RWPE2 (cell line): ENCODE results near the gene CACNB2.

ENCODE experiments used
- ATAC-seq: fragments of 200-7000 bp; cut with Tn5 transposase; 3 replicates; pipeline ENCODE4 v1.9.1; 2021; ENCODE audit warnings: low read depth
- DNase-seq: peaks from one replicate; pipeline ENCODE4 v3.0.0-alpha.2; 2020; ENCODE audit warnings: low spot score
- H3K27ac ChIP-seq: fragments of 450-650 bp; 2 replicates; pipeline ENCODE4 v1.5.1; 2017; ENCODE audit warnings: mild to moderate bottlenecking; ENCODE audit not compliant: poor library complexity, severe bottlenecking
- H3K27me3 ChIP-seq: fragments of 250-450 bp; sonication (Bioruptor Pico); 2 replicates; pipeline ENCODE4 v1.5.1; 2021; ENCODE audit warnings: mild to moderate bottlenecking, moderate library complexity; ENCODE audit not compliant: insufficient read depth, poor library complexity, severe bottlenecking
- H3K36me3 ChIP-seq: fragments of 250-450 bp; sonication (Bioruptor Pico); 2 replicates; pipeline ENCODE4 v1.5.1; 2020; ENCODE audit warnings: low read depth, mild to moderate bottlenecking, moderate library complexity
- H3K4me1 ChIP-seq: fragments of 250-450 bp; sonication (Bioruptor Pico); 2 replicates; pipeline ENCODE4 v1.5.1; 2021; ENCODE audit warnings: mild to moderate bottlenecking, moderate library complexity; ENCODE audit not compliant: insufficient read depth, poor library complexity, severe bottlenecking
- H3K4me3 ChIP-seq: fragments of 250-450 bp; sonication (Bioruptor Pico); 2 replicates; pipeline ENCODE4 v1.5.1; 2021; ENCODE audit warnings: mild to moderate bottlenecking, moderate library complexity; ENCODE audit not compliant: severe bottlenecking
- H3K9me3 ChIP-seq: fragments of 250-450 bp; sonication (Bioruptor Pico); 2 replicates; pipeline ENCODE4 v1.5.1; 2021; ENCODE audit warnings: mild to moderate bottlenecking, moderate library complexity; ENCODE audit not compliant: severe bottlenecking
- CTCF ChIP-seq: fragments of 450-650 bp; IDR thresholded peaks from one replicate; pipeline ENCODE4 v1.5.1; 2017; ENCODE audit warnings: mild to moderate bottlenecking, moderate library complexity; ENCODE audit not compliant: poor library complexity, severe bottlenecking

CACNB2 gene

GRCh38 chr10:18556522-18557147 lies 416.4 kb downstream of the CACNB2 start:
- DNase-seq (no peak), ATAC-seq (no peak)
- Histone ChIP-seq H3K4me1 (no peaks in the 10 kb centered on the region), H3K4me3 (no peak overlapping the region), H3K36me3 (no peaks in the 10 kb centered on the region), H3K9me3 (no peaks in the 10 kb centered on the region), H3K27me3 (no peaks in the 10 kb centered on the region), H3K27ac (no peak overlapping the region)
- no peak for TF ChIP-seq CTCF

GRCh38 chr10:18557960-18558359 lies 417.7 kb downstream of the CACNB2 start:
- Histone ChIP-seq H3K9me3 (no peaks in the 10 kb centered on the region), H3K4me3 (no peak overlapping the region), H3K27me3 (no peaks in the 10 kb centered on the region), H3K4me1 (no peaks in the 10 kb centered on the region), H3K27ac (no peak overlapping the region), H3K36me3 (no peaks in the 10 kb centered on the region)
- no peak for TF ChIP-seq CTCF
- DNase-seq (no peak), ATAC-seq (no peak)

GRCh38 chr10:18561861-18562551 lies 421.8 kb downstream of the CACNB2 start:
- Histone ChIP-seq H3K27me3 (no peaks in the 10 kb centered on the region), H3K27ac (no peak overlapping the region), H3K4me3 (no peak overlapping the region), H3K36me3 (no peaks in the 10 kb centered on the region), H3K4me1 (no peaks in the 10 kb centered on the region), H3K9me3 (no peaks in the 10 kb centered on the region)
- no peak for ATAC-seq
- no peak for TF ChIP-seq CTCF
- no peak for DNase-seq

- no peak for DNase-seq
- ATAC-seq, result no peak
- Histone ChIP-seq H3K9me3 (no peaks in the 10 kb centered on the region), H3K4me3 (no peak overlapping the region), H3K27ac (no peak overlapping the region), H3K36me3 (no peaks in the 10 kb centered on the region), H3K4me1 (no peaks in the 10 kb centered on the region), H3K27me3 (no peaks in the 10 kb centered on the region)
- no peak for TF ChIP-seq CTCF
Measured at GRCh38 chr10:18563003-18563726, 422.9 kb downstream of the CACNB2 start.
